Erythroblast (primary cell): ENCODE data around the gene TSTD1.

Source experiments
- GATA1 ChIP-seq: IDR thresholded peaks from 2 replicates; pipeline ENCODE4 v1.6.1; 2011; ENCODE audit warnings: low read depth, mild to moderate bottlenecking, control low read depth, low read length, moderate library complexity
- POLR2A ChIP-seq: IDR thresholded peaks from 2 replicates; pipeline ENCODE4 v1.6.1; 2011; ENCODE audit warnings: mild to moderate bottlenecking, low read length

DNA sequence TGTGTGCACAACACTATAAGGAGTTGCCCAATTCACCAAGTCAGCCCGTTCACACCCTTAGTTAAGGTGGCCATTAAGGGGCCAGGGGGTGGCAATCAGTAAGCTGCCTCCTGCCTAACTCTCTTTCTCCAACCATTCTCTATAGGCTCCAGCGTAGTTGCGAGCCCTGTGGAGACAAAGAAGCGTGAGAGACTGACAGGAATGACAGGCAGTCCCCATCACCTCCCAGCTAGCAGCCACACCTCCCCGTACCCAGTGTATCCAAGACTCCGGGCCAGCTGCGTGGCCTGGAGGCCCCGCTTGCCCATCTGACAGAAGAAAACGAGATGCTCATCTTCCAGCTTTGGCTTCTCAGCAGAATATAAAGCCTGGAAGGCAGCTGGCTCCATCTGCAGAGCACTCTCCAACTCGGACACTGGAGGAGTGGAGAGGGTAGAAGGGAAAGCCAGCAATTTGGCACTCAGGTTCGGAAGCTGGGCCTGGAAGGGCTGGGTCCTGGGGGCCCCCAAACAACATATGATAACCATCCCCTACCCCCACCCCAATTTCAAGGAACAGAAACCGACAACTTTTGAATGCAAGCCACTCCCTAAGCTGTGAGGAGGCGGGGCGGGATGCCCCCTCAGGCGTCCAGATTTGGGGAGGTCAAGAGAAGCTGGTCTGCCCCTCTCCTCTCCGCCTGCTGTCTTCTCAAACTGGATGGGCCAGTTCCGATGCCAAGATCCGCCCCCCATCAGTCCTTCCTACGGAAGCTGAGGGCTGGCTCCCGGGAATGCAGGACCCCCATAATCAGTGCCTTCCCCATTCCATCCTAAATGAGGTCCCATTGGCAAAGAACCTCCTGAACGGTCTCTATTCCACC, 872 bp downstream of the TSTD1 start:
- TF ChIP-seq POLR2A: no peak
- no peak for TF ChIP-seq GATA1
